ENCODE data around the gene GRM3. TPM values are rescaled to one million over a fixed set of nuclear protein-coding genes. Genes with fewer than 3 reads are reported as not detected.

The GRM3 gene
- total and polyA plus RNA-seq, 4 donors = 0.17 TPM; not detected in 3

- ATAC-seq (ENCODE audit: insufficient read depth, low FRiP score) = no peak
Observed at GRCh38 chr7:86823769-86824168, 180.1 kb downstream of the GRM3 start.

GRCh38 chr7:86825264-86825663 is 181.6 kb downstream of the GRM3 start:
- DNase-seq (no peak), ATAC-seq (ENCODE audit: insufficient read depth, low FRiP score) (no peak)
- no peak overlapping the region for H3K4me3 ChIP-seq
- TF ChIP-seq CTCF (IDR thresholded peaks at IDR 0.05; ENCODE audit: control extremely low read depth, extremely low read depth) = no peak
- no peak overlapping the region for H3K9ac ChIP-seq (ENCODE audit: insufficient read depth in 1 of 2, low read length in 2 of 2)
- no peaks in the 10 kb centered on the region for H3K36me3 ChIP-seq (ENCODE audit: control insufficient read depth in 4 of 4, insufficient read depth in 4 of 4, low read length in 4 of 4)
- H3K9me3 ChIP-seq (ENCODE audit: control insufficient read depth in 4 of 4, insufficient read depth in 3 of 4, low read length in 3 of 4) = peaks cover 0 to 2% (median 0%) of the 10 kb centered on the region in 4 donors
- no peaks in the 10 kb centered on the region for H3K4me1 ChIP-seq (ENCODE audit: control insufficient read depth in 5 of 5, insufficient read depth in 5 of 5, low read length in 5 of 5)
- 79 to 87% methylated on average over 4 of the region's 4 CpGs for WGBS, 2 donors
- no peak overlapping the region for H3K27ac ChIP-seq (ENCODE audit: low read depth in 1 of 2, low read length in 1 of 2)
- H3K27me3 ChIP-seq (ENCODE audit: control insufficient read depth in 3 of 3, insufficient read depth in 3 of 3, low read length in 2 of 3) = no peaks in the 10 kb centered on the region

More at GRCh38 chr7:86823769-86824168, 180.1 kb downstream of the GRM3 start:
- Histone ChIP-seq H3K9me3 (ENCODE audit: control insufficient read depth in 4 of 4, insufficient read depth in 3 of 4, low read length in 3 of 4) (peaks cover 0 to 2% (median 0%) of the 10 kb centered on the region in 4 donors), H3K27me3 (ENCODE audit: control insufficient read depth in 3 of 3, insufficient read depth in 3 of 3, low read length in 2 of 3) (no peaks in the 10 kb centered on the region), H3K27ac (ENCODE audit: low read depth in 1 of 2, low read length in 1 of 2) (no peak overlapping the region), H3K4me3 (no peak overlapping the region), H3K4me1 (ENCODE audit: control insufficient read depth in 5 of 5, insufficient read depth in 5 of 5, low read length in 5 of 5) (no peaks in the 10 kb centered on the region), H3K36me3 (ENCODE audit: control insufficient read depth in 4 of 4, insufficient read depth in 4 of 4, low read length in 4 of 4) (no peaks in the 10 kb centered on the region), H3K9ac (ENCODE audit: insufficient read depth in 1 of 2, low read length in 2 of 2) (no peak overlapping the region)
- TF ChIP-seq CTCF (IDR thresholded peaks at IDR 0.05; ENCODE audit: control extremely low read depth, extremely low read depth) = no peak
- 90 to 98% methylated on average over 2 of the region's 2 CpGs for WGBS, 2 donors
- DNase-seq = no peak

- no peak overlapping the region for H3K27ac ChIP-seq (ENCODE audit: low read depth in 1 of 2, low read length in 1 of 2)
- DNase-seq (no peak), ATAC-seq (ENCODE audit: insufficient read depth, low FRiP score) (no peak)
- no peaks in the 10 kb centered on the region for H3K36me3 ChIP-seq (ENCODE audit: control insufficient read depth in 4 of 4, insufficient read depth in 4 of 4, low read length in 4 of 4)
- H3K27me3 ChIP-seq (ENCODE audit: control insufficient read depth in 3 of 3, insufficient read depth in 3 of 3, low read length in 2 of 3) = no peaks in the 10 kb centered on the region
- no peak overlapping the region for H3K9ac ChIP-seq (ENCODE audit: insufficient read depth in 1 of 2, low read length in 2 of 2)
- no peaks in the 10 kb centered on the region for H3K4me1 ChIP-seq (ENCODE audit: control insufficient read depth in 5 of 5, insufficient read depth in 5 of 5, low read length in 5 of 5)
- H3K9me3 ChIP-seq (ENCODE audit: control insufficient read depth in 4 of 4, insufficient read depth in 3 of 4, low read length in 3 of 4) = peaks cover 0 to 2% (median 0%) of the 10 kb centered on the region in 4 donors
- WGBS, 2 donors = 86 to 90% methylated on average over 1 of the region's 1 CpG
- H3K4me3 ChIP-seq = no peak overlapping the region
- no peak for TF ChIP-seq CTCF (IDR thresholded peaks at IDR 0.05; ENCODE audit: control extremely low read depth, extremely low read depth)
Observed at GRCh38 chr7:86826948-86827347, 183.2 kb downstream of the GRM3 start.

- Histone ChIP-seq H3K27me3 (ENCODE audit: control insufficient read depth in 3 of 3, insufficient read depth in 3 of 3, low read length in 2 of 3) (no peaks in the 10 kb centered on the region), H3K4me3 (no peak overlapping the region), H3K9me3 (ENCODE audit: control insufficient read depth in 4 of 4, insufficient read depth in 3 of 4, low read length in 3 of 4) (no peaks in the 10 kb centered on the region), H3K27ac (ENCODE audit: low read depth in 1 of 2, low read length in 1 of 2) (no peak overlapping the region), H3K9ac (ENCODE audit: insufficient read depth in 1 of 2, low read length in 2 of 2) (no peak overlapping the region), H3K4me1 (ENCODE audit: control insufficient read depth in 5 of 5, insufficient read depth in 5 of 5, low read length in 5 of 5) (no peaks in the 10 kb centered on the region), H3K36me3 (ENCODE audit: control insufficient read depth in 4 of 4, insufficient read depth in 4 of 4, low read length in 4 of 4) (no peaks in the 10 kb centered on the region)
- ATAC-seq (ENCODE audit: insufficient read depth, low FRiP score) (peak; percentile 47), DNase-seq (peak; percentile 32 to 62 (median 44))
- WGBS, 2 donors = 65 to 92% methylated on average over 3 of the region's 3 CpGs
- TF ChIP-seq CTCF (IDR thresholded peaks at IDR 0.05; ENCODE audit: control extremely low read depth, extremely low read depth) = no peak
Observed at GRCh38 chr7:86833360-86833759, 189.7 kb downstream of the GRM3 start.
